HepG2 (cell line): ENCODE data around the gene TUBB. TPM values are rescaled to one million over a fixed set of nuclear protein-coding genes. Genes with fewer than 3 reads are reported as not detected.

ENCODE experiments used
- EP300 ChIP-seq, 3 experiments: sonication (generic) in 1 of 3; formaldehyde crosslinking in 1 of 3; IDR thresholded peaks; 2 replicates each; pipeline versions ENCODE4 v1.5.1 to v1.6.1; 2011 to 2020; ENCODE audit warnings: low read depth in 2 of 3, low read length in 2 of 3, borderline replicate concordance in 1 of 3, improper control_type of control experiment in 1 of 3, mild to moderate bottlenecking in 1 of 3, missing genetic modification reagents in 1 of 3, moderate library complexity in 1 of 3
- HHEX ChIP-seq: IDR thresholded peaks from 2 replicates; pipeline ENCODE4 v1.6.1; 2016; ENCODE audit warnings: control low read depth
- KLF16 ChIP-seq, 2 experiments: sonication (generic) in 1 of 2; formaldehyde crosslinking in 1 of 2; IDR thresholded peaks; 2 replicates each; pipeline versions ENCODE4 v1.6.1 to v1.8.0; 2016 to 2023; ENCODE audit warnings: missing genetic modification reagents in 2 of 2, missing compliant biosample characterization in 1 of 2
- MEIS2 ChIP-seq: sonication (generic); formaldehyde crosslinking; IDR thresholded peaks from 2 replicates; pipeline ENCODE4 v1.9.0; 2021; ENCODE audit warnings: mild to moderate bottlenecking, missing genetic modification reagents
- NFAT5 ChIP-seq: sonication (generic); formaldehyde crosslinking; IDR thresholded peaks from 2 replicates; pipeline ENCODE4 v1.4.0; 2020; ENCODE audit warnings: missing genetic modification reagents
- NFE2L1 ChIP-seq: sonication (generic); formaldehyde crosslinking; IDR thresholded peaks from 2 replicates; pipeline ENCODE4 v1.4.0; 2020; ENCODE audit warnings: missing genetic modification reagents, mild to moderate bottlenecking, borderline replicate concordance
- REL ChIP-seq: sonication (generic); formaldehyde crosslinking; conservative IDR thresholded peaks from 2 replicates; pipeline ENCODE4 v1.8.0; 2022; ENCODE audit warnings: mild to moderate bottlenecking, missing genetic modification reagents, moderate library complexity
- SIX4 ChIP-seq: sonication (generic); formaldehyde crosslinking; IDR thresholded peaks from 2 replicates; pipeline ENCODE4 v1.4.0; 2020; ENCODE audit warnings: missing genetic modification reagents
- SOX13 ChIP-seq, 3 experiments: fragments of 450-650 bp in 1 of 3; sonication (generic) in 1 of 3; formaldehyde crosslinking in 1 of 3; IDR thresholded peaks in 2 of 3; conservative IDR thresholded peaks in 1 of 3; 2 replicates each; pipeline versions ENCODE4 v1.5.0 to v1.6.1; 2016 to 2020; ENCODE audit warnings: antibody characterized with exemption in 1 of 3, mild to moderate bottlenecking in 1 of 3, missing compliant biosample characterization in 1 of 3, missing genetic modification reagents in 1 of 3, moderate library complexity in 1 of 3
- SRSF4 ChIP-seq: fragments of 200-400 bp; formaldehyde crosslinking; IDR thresholded peaks from one replicate; pipeline ENCODE4 v1.6.1; 2018; ENCODE audit warnings: mild to moderate bottlenecking, low read depth, low read length, moderate library complexity; ENCODE audit not compliant: poor library complexity, severe bottlenecking
- ZBTB42 ChIP-seq: sonication (generic); formaldehyde crosslinking; IDR thresholded peaks from 2 replicates; pipeline ENCODE4 v1.5.0; 2020; ENCODE audit warnings: mild to moderate bottlenecking, missing genetic modification reagents
- ZFP82 ChIP-seq: sonication (generic); formaldehyde crosslinking; IDR thresholded peaks from 2 replicates; pipeline ENCODE4 v1.5.1; 2020; ENCODE audit warnings: mild to moderate bottlenecking, missing genetic modification reagents, borderline replicate concordance
- ZNF615 ChIP-seq: sonication (generic); formaldehyde crosslinking; IDR thresholded peaks from 2 replicates; pipeline ENCODE4 v1.5.0; 2020; ENCODE audit warnings: mild to moderate bottlenecking, missing genetic modification reagents, borderline replicate concordance
- ZNF678 ChIP-seq: sonication (generic); formaldehyde crosslinking; IDR thresholded peaks from 2 replicates; pipeline ENCODE4 v1.4.0; 2020; ENCODE audit warnings: mild to moderate bottlenecking, missing genetic modification reagents
- ZNF7 ChIP-seq: IDR thresholded peaks from 2 replicates; pipeline ENCODE4 v1.6.1; 2016; ENCODE audit warnings: missing biosample characterization, missing genetic modification reagents
- ZNF766 ChIP-seq: sonication (generic); formaldehyde crosslinking; IDR thresholded peaks from 2 replicates; pipeline ENCODE4 v1.5.0; 2020; ENCODE audit warnings: missing genetic modification reagents, borderline replicate concordance
- ZXDC ChIP-seq: sonication (generic); formaldehyde crosslinking; IDR thresholded peaks from 2 replicates; pipeline ENCODE4 v1.5.0; 2020; ENCODE audit warnings: mild to moderate bottlenecking, missing genetic modification reagents
- polyA plus RNA-seq, 8 experiments: library from polyadenylated mRNA; depleted of rRNA in 3 of 8; stranded (reverse) in 7 of 8; unstranded in 1 of 8; fragments of >200 nt; fragmentation: Illumina TruSeq in 4 of 8; extraction: Trizol in 4 of 8; gene quantifications; 2 replicates each; pipeline versions ENCODE4 v1.2.1 to v1.2.3, GENCODE V29; 2011 to 2016; ENCODE audit warnings: low read depth in 4 of 8, missing spikeins in 1 of 8, mixed read lengths in 1 of 8; ENCODE audit not compliant: insufficient read depth in 1 of 8
- total RNA-seq, 5 experiments: library from RNA; depleted of rRNA; stranded (reverse); fragments of >200 nt; fragmentation: Illumina TruSeq; extraction: Trizol; gene quantifications; 2 replicates each; pipeline ENCODE4 v1.2.3, GENCODE V29; 2016; ENCODE audit warnings: low read depth in 1 of 5
- TF ChIP-seq, protein P1 (sequence below): IDR thresholded peaks from 2 replicates; pipeline ENCODE4 v1.6.1; 2016; ENCODE audit warnings: missing biosample characterization, missing genetic modification reagents, low read depth

Gene TUBB
- total and polyA plus RNA-seq, 2 of the 13 experiments (the other 11 are each of a cell fraction or from before 2014, with no cell fraction given), result 911 to 1,163 TPM

- TF ChIP-seq NFAT5 (CRISPR knock-in tag) (no peak), ZFP82 (no peak), REL (peak; percentile 74; the same call in 1 of the 2 replicates), ZXDC (peak; percentile 71; the same call in 1 of the 2 replicates), KLF16 (CRISPR knock-in tag; IDR thresholded peaks at IDR 0.05) (peak in 1 of 2 experiments; percentile 64; a peak in 1 of 4 replicates), NFE2L1 (CRISPR knock-in tag) (0 out of 2 replicates have a peak, but pooled peaks have one; percentile 47), SOX13 (IDR thresholded peaks at IDR 0.05) (peak; percentile 97), SOX13 (CRISPR knock-in tag; conservative IDR thresholded peaks at IDR 0.05 in 1 of 2, IDR thresholded peaks at IDR 0.05 in 1 of 2) (peak; percentile 73 to 95), EP300 (IDR thresholded peaks at IDR 0.05; ENCODE audit: low read depth in 2 of 2, low read length in 2 of 2) (peak; percentile 90 to 91), EP300 (CRISPR knock-in tag; IDR thresholded peaks at IDR 0.05; ENCODE audit: borderline replicate concordance) (peak; percentile 87), ZNF615 (CRISPR knock-in tag) (peak; percentile 79; the same call in 1 of the 2 replicates), SRSF4 (no peak), SIX4 (0 out of 2 replicates have a peak, but pooled peaks have one; percentile 34), MEIS2 (peak; percentile 70; the same call in 1 of the 2 replicates), ZNF678 (CRISPR knock-in tag) (no peak), ZBTB42 (CRISPR knock-in tag) (no peak; the same call in 1 of the 2 replicates), ZNF766 (no peak), ZNF7 (CRISPR knock-in tag) (peak; percentile 62), HHEX (CRISPR knock-in tag) (peak; percentile 53; the same call in 1 of the 2 replicates)
- TF ChIP-seq, protein P1, sequence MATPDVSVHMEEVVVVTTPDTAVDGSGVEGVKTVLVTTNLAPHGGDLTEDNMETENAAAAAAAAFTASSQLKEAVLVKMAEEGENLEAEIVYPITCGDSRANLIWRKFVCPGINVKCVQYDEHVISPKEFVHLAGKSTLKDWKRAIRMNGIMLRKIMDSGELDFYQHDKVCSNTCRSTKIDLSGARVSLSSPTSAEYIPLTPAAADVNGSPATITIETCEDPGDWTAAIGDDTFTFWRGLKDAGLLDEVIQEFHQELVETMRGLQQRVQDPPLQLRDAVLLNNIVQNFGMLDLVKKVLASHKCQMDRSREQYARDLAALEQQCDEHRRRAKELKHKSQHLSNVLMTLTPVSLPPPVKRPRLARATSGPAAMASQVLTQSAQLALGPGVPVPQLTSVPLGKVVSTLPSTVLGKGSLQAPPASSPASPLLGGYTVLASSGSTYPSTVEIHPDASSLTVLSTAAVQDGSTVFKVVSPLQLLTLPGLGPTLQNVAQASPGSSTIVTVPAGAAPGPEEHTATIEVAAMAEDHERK (CRISPR knock-in tag), result no peak
Measured at GRCh38 chr6:30769088-30769852, 49.1 kb downstream of the TUBB start (continued).
